Myocyte (in vitro differentiated cells): Measurements from ENCODE around the gene HSDL2. TPM values are rescaled to one million over a fixed set of nuclear protein-coding genes. Genes with fewer than 3 reads are reported as not detected.
A peak's percentile ranks its signal among the peaks of the same experiment; 100 is the strongest.

Source experiments
- DNase-seq: peaks from one replicate; pipeline ENCODE4 v3.0.0-alpha.2; 2012; ENCODE audit warnings: low read depth
- total RNA-seq: library from RNA; depleted of rRNA; stranded (reverse); fragments of >200 nt; gene quantifications from 2 replicates; pipeline ENCODE4 v1.2.3, GENCODE V29; 2014

Gene HSDL2
- total RNA-seq, 1 donor from 2014 or later = 58.5 TPM

DNA sequence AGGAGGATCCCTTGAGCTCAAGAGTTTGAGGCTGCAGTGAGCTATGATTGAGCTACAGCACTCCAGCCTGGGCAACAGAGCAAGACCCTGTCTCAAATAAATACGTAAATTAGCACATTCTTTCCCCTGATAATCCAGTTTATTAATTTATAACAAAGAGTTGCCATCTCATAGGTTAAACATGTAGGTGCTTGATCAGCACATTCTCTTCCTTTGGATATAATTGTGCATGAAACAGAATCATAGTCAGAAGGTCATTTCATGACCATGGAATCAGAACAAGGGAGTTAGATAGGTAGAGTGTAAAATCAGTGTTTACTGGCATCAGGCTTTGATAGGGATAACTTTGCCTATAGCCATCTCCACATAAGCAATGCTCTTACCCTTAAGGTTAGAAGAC, 63.7 kb downstream of the HSDL2 start:
- DNase-seq = no peak

DNA sequence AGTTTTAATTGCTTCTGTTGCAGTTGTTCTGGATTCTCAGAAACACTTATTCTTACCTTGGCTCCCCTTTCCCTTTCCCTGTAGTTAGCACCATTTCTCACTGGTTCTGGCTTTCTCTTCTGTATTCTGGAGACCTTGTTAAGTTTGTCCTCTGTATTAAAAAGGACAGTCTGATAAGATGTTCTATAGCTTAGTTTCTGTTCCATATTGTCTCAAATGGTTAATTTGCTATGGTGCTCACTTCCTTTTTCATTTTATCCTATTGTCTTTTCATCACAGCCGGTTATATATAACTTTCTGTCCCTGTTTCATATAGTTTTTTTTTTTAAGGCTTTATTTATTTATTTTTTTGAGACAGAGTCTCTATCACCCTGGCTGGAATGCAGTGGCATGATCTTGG, 65.3 kb downstream of the HSDL2 start:
- no peak for DNase-seq

DNA sequence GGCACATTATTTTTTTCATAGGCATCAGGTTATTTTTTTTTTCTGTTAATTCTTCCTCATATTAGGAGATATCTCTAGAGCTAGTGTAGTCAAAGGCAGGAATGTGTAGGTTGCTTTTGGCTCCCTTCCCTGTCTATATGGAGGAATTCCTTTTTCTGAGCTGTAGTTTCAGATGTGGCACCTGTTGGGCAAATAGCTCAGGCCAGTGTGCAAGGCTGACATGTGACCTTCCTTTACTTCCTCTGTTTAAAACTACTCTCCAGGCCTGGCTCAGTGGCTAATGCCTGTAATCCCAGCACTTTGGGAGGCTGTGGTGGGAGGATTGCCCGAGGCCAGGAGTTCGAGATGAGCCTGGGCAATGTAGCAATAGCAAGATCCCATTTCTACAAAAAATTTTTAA, 66.2 kb downstream of the HSDL2 start:
- no peak for DNase-seq

DNA sequence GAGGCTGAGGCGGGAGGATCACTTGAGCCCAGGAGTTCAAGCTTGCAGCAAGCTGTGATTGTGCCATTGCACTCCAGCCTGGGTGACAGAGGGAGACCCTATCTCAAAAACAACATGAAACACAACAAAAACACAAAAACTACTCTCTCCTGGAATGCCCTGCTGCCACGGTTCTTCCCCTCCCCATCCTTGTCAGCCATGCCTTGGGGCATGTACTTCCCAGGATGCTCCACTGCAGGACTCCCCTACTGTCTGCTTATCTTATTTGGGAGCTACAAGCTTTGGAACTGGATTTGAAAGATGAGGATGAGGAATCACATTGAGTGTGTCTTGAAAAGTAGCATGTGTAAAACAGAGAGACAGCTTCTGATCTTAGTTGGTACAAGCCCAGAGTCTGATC, 66.6 kb downstream of the HSDL2 start:
- no peak for DNase-seq

DNA sequence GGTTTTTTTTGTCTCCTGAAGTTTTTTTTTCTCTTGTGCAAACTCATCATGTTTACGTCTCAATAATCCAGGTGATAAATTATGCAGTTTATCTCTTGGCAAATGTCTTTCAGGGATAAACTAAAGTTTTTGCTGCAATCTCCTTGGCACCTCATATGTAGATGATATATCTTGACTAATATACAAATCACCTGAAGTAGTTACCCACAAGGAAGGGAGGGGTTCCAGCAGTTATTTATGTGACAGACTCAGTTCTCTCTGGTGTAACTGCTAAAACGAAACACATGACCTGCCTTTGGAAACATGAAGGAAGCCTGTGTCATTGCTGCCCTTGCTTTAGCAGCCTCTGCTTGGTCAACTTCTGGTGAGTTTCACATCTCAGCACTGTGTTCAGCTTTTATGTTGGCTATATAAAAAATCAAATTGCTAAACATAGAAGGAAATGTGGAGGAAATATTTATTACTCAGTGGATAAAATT, 67.4 kb downstream of the HSDL2 start:
- DNase-seq = peak; percentile 16

DNA sequence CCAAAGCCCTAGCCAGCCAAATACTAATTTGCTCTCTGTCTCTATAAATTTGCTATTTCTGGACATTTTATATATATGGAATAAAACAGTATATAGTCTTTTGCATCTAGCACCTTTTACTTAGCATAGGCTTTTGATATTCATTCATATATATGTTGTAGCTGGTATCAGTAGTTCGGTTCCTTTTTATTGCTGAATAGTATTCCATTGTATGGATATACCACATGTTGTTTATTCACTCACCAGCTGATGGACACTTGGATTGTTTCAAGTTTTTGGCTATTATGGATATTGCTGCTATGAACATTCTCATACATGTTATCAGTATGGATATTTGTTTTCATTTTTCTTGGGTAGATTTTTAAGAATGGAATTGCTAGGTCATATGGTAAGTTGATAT, 82.9 kb downstream of the HSDL2 start:
- no peak for DNase-seq

DNA sequence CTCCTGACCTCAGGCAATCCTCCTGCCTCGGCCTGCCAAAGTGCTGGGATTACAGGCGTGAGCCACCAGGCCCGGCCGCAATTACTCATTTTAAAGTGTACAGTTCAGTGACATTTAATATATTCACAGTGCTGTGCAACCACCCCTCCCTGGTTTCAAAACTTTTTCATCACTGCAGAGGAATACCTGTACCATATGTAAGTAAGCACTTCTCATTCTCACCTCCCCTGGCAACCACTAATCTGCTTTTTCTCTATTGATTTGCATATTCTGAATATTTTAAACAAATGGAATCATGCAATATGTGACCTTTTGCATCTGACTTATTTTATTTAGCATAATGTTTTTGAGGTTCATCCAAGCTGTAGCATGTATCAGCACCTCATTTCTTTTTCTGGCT, 85.4 kb downstream of the HSDL2 start:
- no peak for DNase-seq

DNA sequence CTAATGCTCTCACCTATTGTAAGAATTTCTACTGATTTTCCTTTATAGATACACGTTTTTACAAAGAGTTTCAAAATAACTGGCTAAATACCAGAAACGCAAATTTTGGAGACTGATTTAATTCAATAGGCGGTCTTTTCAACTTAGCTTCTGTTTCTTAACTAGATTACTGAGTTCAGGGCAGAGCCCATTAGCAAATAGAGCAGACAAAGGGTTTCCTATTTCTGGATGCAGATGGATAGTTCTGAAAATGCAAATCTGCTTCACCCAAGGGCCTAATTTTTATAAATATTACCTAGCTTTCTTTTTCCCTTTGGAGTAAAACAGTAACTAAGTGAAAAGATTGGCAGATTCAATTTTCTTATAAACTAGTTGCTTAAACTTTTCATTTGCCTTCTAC, 93.1 kb downstream of the HSDL2 start:
- DNase-seq = no peak

DNA sequence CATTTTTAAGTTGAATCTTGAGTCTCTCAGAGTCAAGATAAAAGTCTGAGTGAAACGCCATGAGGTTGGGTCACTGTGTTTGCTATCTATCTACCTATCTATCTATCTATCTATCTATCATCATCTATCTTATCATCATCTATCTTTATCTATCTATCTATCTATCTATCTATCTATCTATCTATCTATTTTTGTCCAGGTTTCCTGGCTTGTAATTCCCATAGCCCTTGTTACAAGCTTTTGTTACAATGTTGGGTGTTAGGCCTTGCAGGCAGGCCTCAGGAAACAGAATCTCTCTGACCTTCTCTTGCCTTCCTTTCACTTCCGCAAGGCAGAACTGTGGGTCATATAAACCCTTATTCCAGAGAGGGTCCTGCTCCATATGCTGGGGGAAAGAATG, 94.1 kb downstream of the HSDL2 start:
- no peak for DNase-seq

DNA sequence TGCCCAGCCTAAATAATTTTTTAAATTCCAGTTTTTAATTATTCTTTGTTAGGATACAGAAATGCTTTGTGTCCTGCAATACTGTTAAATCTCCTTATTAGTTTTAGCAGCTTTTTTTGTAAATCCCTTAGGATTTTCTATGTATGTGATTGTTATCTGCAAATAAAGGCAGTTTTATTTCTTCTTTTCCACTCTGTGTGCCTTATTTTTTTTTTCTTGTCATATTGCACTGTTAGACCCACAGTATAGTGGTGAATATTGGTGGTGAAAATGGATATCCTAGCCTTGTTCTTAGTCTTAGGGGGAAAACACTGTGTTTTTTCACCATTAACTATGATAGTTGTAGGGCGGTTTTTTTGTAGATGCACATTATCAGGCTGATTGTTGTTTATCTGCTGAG, 95.4 kb downstream of the HSDL2 start:
- DNase-seq = no peak

DNA sequence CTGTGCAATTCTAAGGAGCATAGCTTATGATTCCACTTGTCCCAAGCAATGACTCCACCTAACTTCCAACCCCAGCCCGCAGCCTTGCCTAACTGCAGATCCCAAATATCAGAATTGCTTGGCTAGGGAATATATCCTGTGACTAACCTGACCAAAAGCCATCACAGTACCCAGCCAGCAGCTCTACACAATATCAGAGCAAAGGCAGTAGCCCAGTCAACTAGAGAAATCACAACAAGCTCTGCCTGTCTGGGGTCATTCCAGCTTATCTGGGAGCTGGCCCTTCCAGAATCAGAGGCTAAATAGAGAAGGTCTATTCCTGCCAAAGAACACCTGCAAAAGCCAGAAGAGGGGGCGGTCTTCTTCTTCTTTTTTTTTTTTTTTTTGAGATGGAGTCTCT, 97.4 kb downstream of the HSDL2 start:
- no peak for DNase-seq

DNA sequence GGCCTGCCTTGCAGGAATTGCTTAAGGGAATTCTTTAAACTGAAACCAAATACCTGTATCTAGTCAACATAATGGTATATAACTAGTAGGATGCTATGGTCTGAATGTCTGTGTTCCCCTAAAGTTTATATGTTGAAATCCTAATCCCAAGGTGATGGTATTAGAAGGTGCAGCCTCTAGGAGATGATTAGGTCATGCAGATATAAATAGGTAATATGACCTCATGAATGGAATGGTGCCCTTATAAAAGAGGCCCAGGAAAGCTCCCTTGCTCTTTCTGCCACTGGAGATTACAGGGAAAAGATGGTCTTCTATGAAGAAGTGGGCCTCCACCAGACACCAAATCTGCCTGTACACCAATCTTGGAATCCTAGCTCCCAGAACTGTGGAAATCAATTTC, 99.3 kb downstream of the HSDL2 start:
- peak; percentile 25 for DNase-seq

DNA sequence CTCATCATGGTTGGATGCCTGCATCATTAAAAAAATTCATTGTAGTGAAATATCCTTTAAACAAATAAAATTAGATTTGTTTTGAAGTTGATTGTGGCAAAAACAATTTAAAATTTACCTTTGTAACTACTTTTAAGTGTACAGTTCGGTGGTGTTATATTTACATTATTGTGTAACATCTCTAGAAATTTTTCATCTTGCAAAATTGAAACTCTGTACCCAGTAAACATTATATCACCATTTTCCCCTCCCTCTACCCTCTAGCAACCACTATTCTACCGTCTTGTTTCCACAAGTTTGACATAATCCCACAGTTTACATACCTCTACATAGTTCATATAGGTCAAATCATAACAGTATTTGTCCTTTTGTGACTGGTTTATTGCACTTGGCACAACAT, 104.7 kb downstream of the HSDL2 start:
- no peak for DNase-seq

DNA sequence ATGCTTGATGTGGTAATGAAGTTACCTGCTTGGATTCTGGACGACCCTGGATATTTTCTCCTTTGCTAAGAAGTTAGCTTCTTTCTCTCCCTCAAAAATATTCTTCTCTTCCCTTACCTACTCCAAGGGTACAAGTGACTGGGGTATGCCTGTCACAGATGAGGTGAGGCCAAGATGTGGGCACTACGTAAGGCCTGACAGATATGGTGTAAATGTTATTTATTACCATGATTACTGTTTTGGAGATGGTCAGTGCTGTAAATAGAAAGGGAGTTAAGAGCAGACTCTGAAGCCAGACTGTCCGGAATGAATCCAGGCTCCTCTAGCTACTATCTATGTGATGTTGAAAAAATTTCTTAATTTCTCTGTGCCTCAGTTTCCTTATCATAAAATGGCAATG, 105.7 kb downstream of the HSDL2 start:
- DNase-seq = no peak

DNA sequence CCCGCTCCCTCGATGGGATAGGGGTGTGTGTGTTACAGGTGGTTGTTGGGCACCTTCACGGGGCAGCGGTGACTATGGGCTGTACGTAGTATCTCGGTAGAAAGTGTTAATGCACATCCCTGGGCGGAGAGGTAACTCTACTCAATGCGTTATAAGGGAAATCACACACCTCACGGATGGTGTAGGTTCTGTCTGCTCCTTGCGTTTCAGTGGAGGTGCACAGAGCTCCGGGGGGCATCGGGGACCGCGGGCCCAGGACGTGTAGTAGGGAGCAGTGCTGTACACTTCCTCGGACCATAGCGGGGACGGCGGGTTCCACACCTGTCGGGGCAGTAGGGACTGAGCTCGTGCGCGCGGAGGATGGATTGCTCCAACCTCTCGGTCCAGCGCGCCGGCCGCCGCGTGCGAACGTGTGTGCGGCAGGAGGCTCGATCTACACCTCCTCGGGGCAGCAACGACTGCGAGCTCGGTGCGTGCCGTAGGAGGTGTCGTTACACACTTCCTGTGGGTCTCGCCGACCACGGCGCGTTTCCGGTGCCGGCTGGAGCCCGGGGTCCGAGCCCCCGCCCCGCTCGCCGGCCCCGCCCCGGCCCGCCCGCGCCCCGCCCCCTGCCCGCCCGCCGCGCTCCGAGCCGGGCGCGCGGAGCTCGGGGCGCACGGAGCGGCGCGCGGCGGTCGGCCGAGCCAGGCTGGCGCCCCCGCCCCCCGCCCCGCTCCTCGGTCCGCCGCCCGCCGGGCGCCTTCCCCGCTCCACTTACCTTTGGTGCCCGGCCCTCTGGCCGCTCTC, 106.5 kb downstream of the HSDL2 start, which contains the start of gene KIAA1958:
KIAA1958 (plus strand) TSS at position 607 of the 787 bp plus-strand sequence. CDS start 87,254 bp downstream, outside the sequence.
- DNase-seq = peak; percentile 76

DNA sequence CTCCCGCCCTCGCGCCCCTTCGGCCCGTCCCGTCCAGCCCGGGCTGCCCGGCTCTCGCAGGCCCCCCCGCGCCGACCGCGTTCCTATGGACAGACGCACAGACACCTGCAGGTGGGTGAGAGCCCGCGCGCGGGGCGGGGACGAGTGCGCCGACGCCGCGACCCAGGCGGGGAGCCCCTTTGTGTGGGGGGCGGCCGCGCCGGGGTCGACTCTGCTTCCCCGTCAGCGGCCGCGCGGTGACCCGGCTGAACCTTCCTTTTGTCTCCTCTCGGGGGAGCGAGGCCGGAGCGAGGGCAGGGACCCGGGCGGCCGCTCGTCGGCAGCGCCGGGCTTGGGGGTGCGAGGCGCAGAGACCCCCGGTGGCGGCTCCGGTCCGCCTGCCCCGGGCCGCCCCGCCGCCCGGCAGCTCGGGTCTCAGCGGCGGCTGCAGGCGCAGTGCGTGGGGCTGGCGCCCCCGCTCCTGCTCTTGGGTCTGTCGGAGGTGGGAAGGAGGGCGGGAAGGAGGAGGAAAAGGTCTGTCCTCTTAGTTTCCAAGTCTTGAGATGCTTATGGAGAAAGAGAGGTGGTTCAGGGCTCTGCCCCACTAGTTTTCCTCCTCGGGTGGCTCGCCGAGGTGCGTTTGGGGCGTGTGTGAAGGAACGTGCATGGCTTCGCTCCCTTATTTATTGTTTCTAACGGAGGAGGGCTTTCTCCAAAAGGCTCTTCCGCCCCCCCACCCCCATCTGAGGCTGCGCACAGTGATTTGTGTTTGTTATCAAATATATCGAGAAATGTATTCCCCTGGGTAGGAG, 107.3 kb downstream of the HSDL2 start:
- DNase-seq = peak; percentile 45

DNA sequence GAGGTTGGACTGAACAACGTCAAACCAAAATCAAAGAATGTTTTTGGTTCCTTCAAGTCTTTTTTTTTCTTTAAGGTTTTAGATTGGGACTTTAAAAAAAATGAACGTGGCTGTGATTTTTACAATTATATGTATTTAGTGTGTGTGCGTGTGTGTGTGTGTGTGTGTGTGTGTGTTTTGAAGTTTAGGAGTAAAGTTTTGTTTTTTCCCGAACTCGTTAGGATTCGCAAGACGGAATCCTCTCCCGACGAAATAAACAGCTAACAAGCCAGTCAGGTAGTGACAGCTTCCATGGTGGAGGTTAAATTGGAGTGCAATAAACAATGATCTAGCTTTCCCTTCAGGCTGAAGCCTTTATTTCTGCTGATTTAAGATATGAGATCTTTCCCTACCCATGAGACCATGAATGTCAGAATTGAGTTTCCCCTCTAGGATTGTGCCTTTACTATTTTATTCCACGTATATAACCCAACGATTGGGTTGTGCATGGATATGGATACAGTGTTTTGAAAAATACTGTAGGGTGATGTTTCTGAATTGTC, 108.0 kb downstream of the HSDL2 start:
- DNase-seq = no peak

DNA sequence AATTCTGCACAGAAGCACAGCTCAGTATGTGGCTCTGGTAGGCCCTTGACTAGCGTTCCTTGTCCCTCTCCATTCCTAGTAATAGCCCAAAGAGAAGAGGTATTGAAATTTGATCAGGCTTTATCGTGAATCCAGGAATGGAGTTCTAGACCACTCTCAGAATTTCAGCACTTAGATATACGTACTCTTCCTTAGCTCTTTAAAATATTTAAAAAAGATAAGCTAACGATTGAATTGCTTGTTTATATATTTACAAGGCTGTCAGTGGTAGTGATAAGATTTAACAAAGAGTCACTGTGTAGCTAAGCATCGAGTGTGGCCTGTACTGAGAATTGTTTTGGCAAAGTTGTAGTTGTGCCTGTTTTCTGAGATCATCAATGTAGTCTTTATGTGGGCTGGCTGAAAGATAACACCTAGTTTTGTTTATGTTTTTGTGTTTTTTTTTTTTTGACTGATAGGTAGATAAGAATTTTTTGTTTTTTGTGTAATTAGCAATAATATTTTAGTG, 109.2 kb downstream of the HSDL2 start:
- no peak for DNase-seq

DNA sequence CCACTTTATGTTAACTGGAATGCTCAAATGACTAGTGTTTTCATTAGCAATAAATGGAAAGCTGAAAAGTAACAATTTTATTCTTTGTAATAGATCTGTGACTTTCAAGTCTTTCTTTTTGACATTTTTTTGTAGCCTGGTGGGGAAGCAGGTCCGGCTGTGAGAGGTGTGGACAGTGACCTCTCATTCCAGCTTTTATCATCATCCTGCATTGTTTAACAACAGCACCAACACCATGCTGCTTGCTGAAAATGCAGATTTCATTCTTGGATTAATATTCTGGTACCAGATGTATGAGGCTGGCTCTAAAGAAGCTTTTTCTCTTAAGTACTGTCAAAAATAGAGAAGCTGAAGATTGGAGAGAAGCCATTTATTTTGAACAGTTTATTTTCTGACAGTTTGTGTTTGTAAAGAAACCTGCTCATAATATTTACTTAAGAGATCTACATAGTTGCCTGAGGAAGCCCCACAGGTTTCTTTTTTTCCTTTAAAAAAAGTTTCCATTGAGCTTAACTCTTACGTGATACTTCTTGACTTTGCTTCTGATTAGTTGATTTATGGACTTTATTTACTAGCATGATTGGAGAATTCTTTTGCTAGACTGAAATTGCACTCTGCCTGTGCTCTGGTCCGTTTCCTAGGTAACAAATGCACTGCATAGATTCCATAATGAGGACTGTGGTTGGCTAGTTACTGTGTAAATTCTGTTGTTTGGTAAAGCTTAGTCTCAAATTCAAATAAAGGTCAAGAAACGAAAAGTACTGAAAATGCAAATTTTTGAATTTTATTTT, 110.2 kb downstream of the HSDL2 start:
- DNase-seq = no peak

DNA sequence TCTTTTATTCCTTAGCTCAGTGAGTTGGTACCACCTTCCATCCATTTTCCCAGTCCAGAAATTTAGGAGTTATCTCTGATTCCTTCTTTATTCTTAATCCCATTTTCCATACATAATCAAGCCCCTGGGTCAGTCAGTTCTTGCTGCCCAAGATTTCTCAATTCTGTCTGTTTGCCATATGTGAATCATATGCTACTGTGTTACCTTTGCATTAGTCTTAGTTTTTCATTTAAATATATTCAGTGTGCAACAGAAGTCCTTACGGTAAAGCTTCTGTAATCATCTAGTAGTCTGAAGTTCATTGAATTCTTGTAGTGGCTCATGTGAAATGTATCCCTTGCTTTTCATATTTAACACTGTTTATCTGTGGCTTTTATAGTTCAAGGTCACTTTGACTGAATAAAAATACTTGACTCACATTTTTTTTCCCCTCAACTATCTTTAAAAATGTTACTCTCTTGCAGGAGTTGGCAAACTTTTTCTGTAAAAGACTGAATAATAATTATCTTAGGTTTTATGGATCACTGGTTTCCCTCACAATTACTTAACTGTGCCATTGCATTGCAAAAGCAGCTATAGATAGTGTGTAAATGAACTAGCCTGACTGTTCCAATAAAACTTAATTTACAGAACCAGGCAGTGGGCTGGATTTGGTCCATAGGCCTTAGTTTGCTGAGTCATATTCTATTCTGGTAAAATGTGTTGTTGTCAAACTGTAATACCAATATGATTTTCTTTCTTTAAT, 113.7 kb downstream of the HSDL2 start:
- DNase-seq = peak; percentile 8
